GM12864 (cell line): Measurements from ENCODE around the gene OR10A3.

Source experiments
- DNase-seq: peaks from one replicate; pipeline ENCODE4 v3.0.0-alpha.2; 2011; ENCODE audit warnings: low read depth
- H3K4me3 ChIP-seq: 2 replicates; pipeline ENCODE4 v1.5.1; 2011; ENCODE audit warnings: mild to moderate bottlenecking, low read depth, low read length, control low read depth
- TF ChIP-seq, protein P1 (sequence below): IDR thresholded peaks from 2 replicates; pipeline ENCODE4 v1.5.1; 2011; ENCODE audit warnings: low read depth, mild to moderate bottlenecking, moderate library complexity, low read length, control low read depth, inconsistent platforms; ENCODE audit errors: missing control alignments

Gene OR10A3

DNA sequence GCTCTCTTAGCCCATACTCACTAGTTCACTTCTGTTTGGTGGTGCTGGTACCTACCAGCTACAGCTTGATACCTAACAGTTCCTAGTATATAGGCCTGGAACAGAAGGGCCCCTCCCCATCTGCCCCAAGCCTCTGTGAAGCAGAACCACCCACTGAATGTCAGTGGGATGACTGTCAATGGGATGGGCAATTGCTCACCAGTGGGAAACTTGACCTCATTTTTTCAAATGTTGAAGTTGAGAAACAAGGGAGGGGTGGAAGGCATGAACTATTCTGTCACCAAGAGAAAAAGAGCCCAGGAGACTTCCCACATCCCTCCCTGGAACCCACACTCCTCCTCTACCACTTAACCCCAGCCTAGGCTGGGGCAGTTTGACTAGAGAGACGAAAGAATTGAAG lies 23.9 kb upstream of the OR10A3 start, which contains the start of gene NLRP10:
TSS of gene NLRP10 (minus strand) at position 62 of the 400 bp plus-strand sequence. CDS start 1,952 bp downstream, outside the sequence.
- H3K4me3 ChIP-seq = no peak within 1 kb of the TSS
- TF ChIP-seq, protein P1, sequence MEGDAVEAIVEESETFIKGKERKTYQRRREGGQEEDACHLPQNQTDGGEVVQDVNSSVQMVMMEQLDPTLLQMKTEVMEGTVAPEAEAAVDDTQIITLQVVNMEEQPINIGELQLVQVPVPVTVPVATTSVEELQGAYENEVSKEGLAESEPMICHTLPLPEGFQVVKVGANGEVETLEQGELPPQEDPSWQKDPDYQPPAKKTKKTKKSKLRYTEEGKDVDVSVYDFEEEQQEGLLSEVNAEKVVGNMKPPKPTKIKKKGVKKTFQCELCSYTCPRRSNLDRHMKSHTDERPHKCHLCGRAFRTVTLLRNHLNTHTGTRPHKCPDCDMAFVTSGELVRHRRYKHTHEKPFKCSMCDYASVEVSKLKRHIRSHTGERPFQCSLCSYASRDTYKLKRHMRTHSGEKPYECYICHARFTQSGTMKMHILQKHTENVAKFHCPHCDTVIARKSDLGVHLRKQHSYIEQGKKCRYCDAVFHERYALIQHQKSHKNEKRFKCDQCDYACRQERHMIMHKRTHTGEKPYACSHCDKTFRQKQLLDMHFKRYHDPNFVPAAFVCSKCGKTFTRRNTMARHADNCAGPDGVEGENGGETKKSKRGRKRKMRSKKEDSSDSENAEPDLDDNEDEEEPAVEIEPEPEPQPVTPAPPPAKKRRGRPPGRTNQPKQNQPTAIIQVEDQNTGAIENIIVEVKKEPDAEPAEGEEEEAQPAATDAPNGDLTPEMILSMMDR = no peak
- no peak for DNase-seq

GRCh38 chr11:7964873-7965272 lies 23.4 kb upstream of the OR10A3 start:
- no peak for DNase-seq
- no peak overlapping the region for H3K4me3 ChIP-seq
- TF ChIP-seq, protein P1 = no peak

DNA sequence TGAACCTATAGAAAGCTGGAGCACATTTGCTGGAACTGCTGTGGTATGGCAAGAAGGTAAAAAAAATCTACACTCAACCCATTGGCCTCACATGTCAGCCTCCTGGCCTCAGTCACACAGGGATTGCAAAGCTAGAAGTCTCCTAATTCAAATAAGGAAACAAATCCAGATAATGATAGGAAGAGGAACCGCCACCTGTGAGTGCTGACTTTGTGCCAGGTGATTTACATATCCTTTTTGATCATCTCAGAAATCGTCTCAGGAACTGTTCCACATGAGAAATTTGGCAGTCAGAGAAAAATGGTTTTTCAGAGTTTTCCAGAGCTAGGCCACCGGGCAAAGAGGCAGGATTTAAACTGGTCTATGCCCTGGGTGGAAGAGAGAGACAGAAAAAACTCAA lies 22.8 kb upstream of the OR10A3 start:
- TF ChIP-seq, protein P1 = no peak
- DNase-seq = no peak
- H3K4me3 ChIP-seq = no peak overlapping the region

- DNase-seq = no peak
- H3K4me3 ChIP-seq = no peak overlapping the region
- TF ChIP-seq, protein P1 = no peak
Measured at GRCh38 chr11:7955191-7955590, 13.7 kb upstream of the OR10A3 start.

DNA sequence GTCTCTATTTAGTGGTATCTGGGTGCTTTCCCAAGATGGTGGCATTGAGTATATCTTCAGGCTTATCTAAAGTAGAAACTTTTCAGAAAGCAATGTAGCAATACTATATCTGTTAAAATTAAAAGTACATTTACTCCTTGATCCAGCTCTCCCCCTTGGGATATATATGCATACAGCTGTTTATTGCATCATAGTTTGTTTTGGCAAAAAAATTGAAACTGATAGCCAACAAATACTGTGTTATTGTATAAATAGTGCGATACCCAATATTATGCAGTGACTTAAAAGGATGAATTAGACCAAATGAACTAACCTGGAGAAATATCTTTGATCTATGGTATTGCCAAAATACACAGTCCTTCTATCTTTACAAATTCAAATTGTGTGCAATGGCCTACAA lies 8.4 kb upstream of the OR10A3 start:
- no peak for DNase-seq
- TF ChIP-seq, protein P1 = no peak
- H3K4me3 ChIP-seq = no peak overlapping the region

DNA sequence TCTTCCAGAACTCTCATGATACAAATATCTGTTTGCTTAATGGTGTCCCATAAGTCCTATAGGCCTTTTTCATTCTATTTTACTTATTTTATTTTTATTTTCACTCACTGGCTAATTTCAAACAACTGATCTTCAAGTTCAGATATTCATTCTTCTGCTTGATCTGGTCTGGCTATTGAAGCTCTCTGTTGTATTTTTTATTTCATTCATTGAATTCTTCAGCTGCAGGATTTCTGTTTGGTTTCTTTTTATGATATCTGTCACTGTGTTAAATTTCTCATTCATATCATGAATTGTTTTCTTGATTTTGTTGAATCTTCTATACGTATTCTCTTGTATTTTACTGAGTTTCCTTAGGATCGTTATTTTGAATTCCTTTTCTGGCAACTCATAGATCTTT lies 2.6 kb upstream of the OR10A3 start:
- DNase-seq = no peak
- no peak overlapping the region for H3K4me3 ChIP-seq
- TF ChIP-seq, protein P1 = no peak

DNA sequence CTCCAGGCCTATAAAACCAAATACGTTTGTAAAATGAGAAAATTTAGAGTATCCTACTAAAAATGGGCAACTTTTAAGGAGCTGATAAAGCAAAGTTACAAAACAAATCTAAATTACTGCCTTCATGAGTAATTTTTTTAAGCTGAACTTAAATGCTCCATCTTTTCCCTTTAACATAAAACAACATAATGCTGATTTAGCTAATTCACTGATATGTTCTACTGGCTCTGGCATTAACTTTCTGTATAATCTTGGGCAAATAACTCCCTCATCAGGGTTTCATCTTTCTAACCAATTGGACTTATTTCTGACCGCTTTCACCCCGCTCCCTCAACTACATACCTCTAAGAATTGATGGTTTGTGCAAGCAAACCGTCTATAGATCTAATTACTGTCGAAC lies 362 bp downstream of the OR10A3 start:
- no peak overlapping the region for H3K4me3 ChIP-seq
- TF ChIP-seq, protein P1 = no peak
- no peak for DNase-seq
